HG02884 (cell line): ENCODE measurements around the gene PDIA5.
A peak's percentile ranks its signal among the peaks of the same experiment; 100 is the strongest.

Experiments used
- ATAC-seq: cut with Tn5 transposase; IDR thresholded peaks from one replicate; pipeline ENCODE4 v1.9.1; 2021; ENCODE audit warnings: mild to moderate bottlenecking, moderate library complexity; ENCODE audit not compliant: unreplicated experiment

Gene PDIA5

GRCh38 chr3:123039178-123039577, 27.6 kb upstream of the PDIA5 start:
- no peak for ATAC-seq

GRCh38 chr3:123042413-123042812, 24.4 kb upstream of the PDIA5 start:
- ATAC-seq = no peak

- ATAC-seq = no peak
These were observed 21.7 kb upstream of the PDIA5 start for GRCh38 chr3:123044981-123045763.

- no peak for ATAC-seq
These were observed 20.4 kb upstream of the PDIA5 start for GRCh38 chr3:123046262-123047061.

GRCh38 chr3:123047062-123047319, 19.8 kb upstream of the PDIA5 start:
- no peak for ATAC-seq

- ATAC-seq = no peak
These were observed 18.2 kb upstream of the PDIA5 start for GRCh38 chr3:123048480-123049237.

GRCh38 chr3:123050666-123051065, 16.2 kb upstream of the PDIA5 start:
- no peak for ATAC-seq

- ATAC-seq = no peak
These were observed 13.7 kb upstream of the PDIA5 start for GRCh38 chr3:123053107-123053506.

- no peak for ATAC-seq
These were observed 12.6 kb upstream of the PDIA5 start for GRCh38 chr3:123054109-123054778.

- ATAC-seq = no peak
These were observed 11.9 kb upstream of the PDIA5 start for GRCh38 chr3:123054931-123055330.

GRCh38 chr3:123055352-123055751, 11.5 kb upstream of the PDIA5 start:
- no peak for ATAC-seq

- ATAC-seq = no peak
These were observed 8.3 kb upstream of the PDIA5 start for GRCh38 chr3:123058505-123058904.

GRCh38 chr3:123060054-123060453, 6.8 kb upstream of the PDIA5 start:
- no peak for ATAC-seq

- no peak for ATAC-seq
These were observed 5.0 kb upstream of the PDIA5 start for GRCh38 chr3:123061856-123062255.

GRCh38 chr3:123063034-123063433, 3.8 kb upstream of the PDIA5 start:
- ATAC-seq = no peak

GRCh38 chr3:123064506-123064905, 2.3 kb upstream of the PDIA5 start:
- no peak for ATAC-seq

GRCh38 chr3:123064914-123065313, 1.9 kb upstream of the PDIA5 start:
- no peak for ATAC-seq

- ATAC-seq = no peak
These were observed 278 bp upstream of the PDIA5 start for GRCh38 chr3:123066599-123066895.

GRCh38 chr3:123067689-123068600, 1.1 kb downstream of the PDIA5 start:
- ATAC-seq = peak; percentile 36

GRCh38 chr3:123068601-123069381, 2.0 kb downstream of the PDIA5 start:
- no peak for ATAC-seq
